ENCODE data around the gene FZR1.

Gene FZR1

DNA sequence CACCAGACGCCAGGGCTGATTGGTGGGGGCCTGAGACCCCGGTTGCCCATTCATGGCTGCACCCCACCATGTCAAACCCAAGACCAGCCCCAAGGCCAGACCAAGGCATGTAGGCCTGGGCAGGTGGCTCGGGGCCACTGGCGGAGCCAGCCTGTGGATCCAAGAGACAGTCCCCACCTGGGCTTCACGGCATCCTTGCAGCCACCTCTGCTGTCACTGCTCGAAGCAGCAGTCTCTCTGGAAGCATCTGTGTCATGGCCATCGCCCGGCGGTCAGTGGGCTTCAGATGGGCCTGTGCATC lies 29.1 kb downstream of the FZR1 start:
- no peaks in the 10 kb centered on the region for H3K27me3 ChIP-seq
- no peak overlapping the region for H3K9ac ChIP-seq
- H4K20me1 ChIP-seq, result peaks cover 87% of the 10 kb centered on the region
- H3K4me2 ChIP-seq, result peak overlapping the region; percentile 86
- H3K9me3 ChIP-seq, result no peaks in the 10 kb centered on the region
- no peak for TF ChIP-seq Cebpa-rat (IDR thresholded peaks at IDR 0.05)
- no peak overlapping the region for H3K27ac ChIP-seq
- H3K4me1 ChIP-seq, result peaks cover 54% of the 10 kb centered on the region
- H3K36me3 ChIP-seq, result peaks cover 71% of the 10 kb centered on the region
- H3K4me3 ChIP-seq, result no peak overlapping the region; the same call in 1 of the 2 replicates

DNA sequence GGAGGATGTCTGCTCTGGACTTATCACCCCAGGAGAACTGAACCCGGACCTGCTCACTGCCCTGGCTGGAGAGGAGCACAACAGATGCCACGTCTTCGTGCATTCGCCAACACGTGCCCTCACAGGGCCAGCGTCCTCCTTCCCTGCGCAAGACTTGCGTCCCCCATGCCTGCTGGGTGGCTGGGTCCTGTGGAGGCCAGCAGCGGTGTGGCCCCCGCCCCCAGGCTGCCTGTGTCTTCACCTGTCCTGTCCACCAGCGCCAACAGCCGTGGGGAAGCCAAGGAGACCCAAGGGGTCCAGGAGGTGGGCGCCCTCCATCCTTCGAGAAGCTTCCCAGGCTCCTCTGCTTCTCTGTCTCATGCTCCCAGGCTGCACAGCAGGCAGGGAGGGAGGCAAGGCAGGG lies 29.5 kb downstream of the FZR1 start:
- peaks cover 54% of the 10 kb centered on the region for H3K4me1 ChIP-seq
- no peak for TF ChIP-seq Cebpa-rat (IDR thresholded peaks at IDR 0.05)
- no peaks in the 10 kb centered on the region for H3K9me3 ChIP-seq
- peaks cover 69% of the 10 kb centered on the region for H3K36me3 ChIP-seq
- H3K9ac ChIP-seq, result no peak overlapping the region
- H3K4me2 ChIP-seq, result peak overlapping the region; percentile 86
- H3K27me3 ChIP-seq, result no peaks in the 10 kb centered on the region
- H3K27ac ChIP-seq, result no peak overlapping the region
- peaks cover 84% of the 10 kb centered on the region for H4K20me1 ChIP-seq
- H3K4me3 ChIP-seq, result no peak overlapping the region

DNA sequence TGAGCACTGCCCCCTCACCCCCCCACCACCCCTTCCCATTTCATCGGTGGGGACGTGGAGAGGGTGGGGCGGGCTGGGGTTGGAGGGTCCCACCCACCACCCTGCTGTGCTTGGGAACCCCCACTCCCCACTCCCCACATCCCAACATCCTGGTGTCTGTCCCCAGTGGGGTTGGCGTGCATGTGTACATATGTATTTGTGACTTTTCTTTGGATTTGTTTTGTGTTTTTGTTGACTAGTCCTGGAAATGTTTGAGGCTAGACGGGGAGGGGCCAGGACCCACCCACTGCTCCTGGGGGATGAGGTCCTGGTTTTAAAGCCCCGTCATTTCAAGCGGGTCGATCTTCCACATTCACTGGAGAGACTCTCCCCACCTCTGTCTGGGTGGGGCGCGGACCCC lies 29.9 kb downstream of the FZR1 start:
- Histone ChIP-seq H3K27ac (0 out of 2 replicates have a peak overlapping the region, but pooled peaks have one; percentile 30), H3K9me3 (no peaks in the 10 kb centered on the region), H3K4me3 (no peak overlapping the region), H3K36me3 (peaks cover 64% of the 10 kb centered on the region), H3K4me1 (peaks cover 54% of the 10 kb centered on the region), H4K20me1 (peaks cover 80% of the 10 kb centered on the region), H3K9ac (peak overlapping the region; percentile 48; the same call in 1 of the 2 replicates), H3K4me2 (peak overlapping the region; percentile 86), H3K27me3 (no peaks in the 10 kb centered on the region)
- no peak for TF ChIP-seq Cebpa-rat (IDR thresholded peaks at IDR 0.05)

DNA sequence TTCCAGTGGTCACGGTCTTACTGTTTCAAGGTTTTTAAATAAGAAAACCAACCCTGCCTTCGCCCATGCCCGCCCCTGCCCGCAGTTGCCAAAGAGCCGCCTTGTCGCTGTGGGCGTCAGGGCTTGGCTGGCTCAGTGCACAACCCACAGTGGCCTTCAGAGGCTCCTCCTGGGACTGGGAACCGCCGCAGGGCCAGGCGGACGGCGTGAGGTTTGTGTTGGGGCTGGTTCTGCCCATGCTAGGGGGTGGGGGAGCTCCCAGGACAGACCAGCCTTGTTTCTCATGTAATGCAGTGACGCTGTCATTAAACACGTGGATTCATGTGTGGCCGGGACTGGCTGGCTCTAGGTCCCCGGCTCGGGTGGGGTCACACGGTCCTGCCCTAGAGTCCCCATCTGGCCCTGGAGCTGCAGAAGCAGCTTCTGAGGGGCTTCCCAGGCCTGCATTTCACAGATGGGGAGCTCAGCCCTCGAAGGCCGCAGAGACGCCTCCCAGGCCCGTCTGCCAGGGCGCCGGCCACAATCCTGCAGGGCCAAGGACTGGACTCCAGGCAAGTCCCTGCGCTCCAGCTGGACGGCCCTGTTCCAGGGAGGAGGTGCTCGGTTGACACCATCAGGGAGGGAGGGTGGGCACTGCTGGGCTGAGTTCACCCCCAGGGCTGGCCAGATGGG lies 30.5 kb downstream of the FZR1 start:
- TF ChIP-seq Cebpa-rat (IDR thresholded peaks at IDR 0.05), result no peak
- H3K36me3 ChIP-seq, result peaks cover 59% of the 10 kb centered on the region
- peak overlapping the region; percentile 48; the same call in 1 of the 2 replicates for H3K9ac ChIP-seq
- H3K27me3 ChIP-seq, result no peaks in the 10 kb centered on the region
- H3K4me2 ChIP-seq, result peak overlapping the region; percentile 86
- peaks cover 54% of the 10 kb centered on the region for H3K4me1 ChIP-seq
- peaks cover 76% of the 10 kb centered on the region for H4K20me1 ChIP-seq
- no peak overlapping the region for H3K4me3 ChIP-seq
- H3K27ac ChIP-seq, result 0 out of 2 replicates have a peak overlapping the region, but pooled peaks have one; percentile 30
- H3K9me3 ChIP-seq, result no peaks in the 10 kb centered on the region

DNA sequence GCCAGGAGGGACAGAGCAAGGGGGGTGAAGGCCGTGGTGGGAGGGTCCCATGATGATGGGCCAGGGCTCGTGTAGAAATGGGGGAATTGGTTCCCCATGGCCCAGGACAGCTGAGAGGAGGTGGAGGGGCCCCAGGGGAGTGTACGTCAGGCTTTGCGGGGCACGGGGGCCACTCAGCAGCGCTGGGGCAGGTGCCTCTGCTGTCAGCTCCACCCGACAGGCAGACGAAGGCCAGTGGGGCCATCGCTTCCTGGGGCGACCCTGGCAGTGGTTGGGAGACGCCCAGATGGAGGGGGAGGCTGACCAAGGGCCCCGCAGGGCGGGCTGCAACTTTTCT lies 31.0 kb downstream of the FZR1 start:
- peaks cover 76% of the 10 kb centered on the region for H4K20me1 ChIP-seq

DNA sequence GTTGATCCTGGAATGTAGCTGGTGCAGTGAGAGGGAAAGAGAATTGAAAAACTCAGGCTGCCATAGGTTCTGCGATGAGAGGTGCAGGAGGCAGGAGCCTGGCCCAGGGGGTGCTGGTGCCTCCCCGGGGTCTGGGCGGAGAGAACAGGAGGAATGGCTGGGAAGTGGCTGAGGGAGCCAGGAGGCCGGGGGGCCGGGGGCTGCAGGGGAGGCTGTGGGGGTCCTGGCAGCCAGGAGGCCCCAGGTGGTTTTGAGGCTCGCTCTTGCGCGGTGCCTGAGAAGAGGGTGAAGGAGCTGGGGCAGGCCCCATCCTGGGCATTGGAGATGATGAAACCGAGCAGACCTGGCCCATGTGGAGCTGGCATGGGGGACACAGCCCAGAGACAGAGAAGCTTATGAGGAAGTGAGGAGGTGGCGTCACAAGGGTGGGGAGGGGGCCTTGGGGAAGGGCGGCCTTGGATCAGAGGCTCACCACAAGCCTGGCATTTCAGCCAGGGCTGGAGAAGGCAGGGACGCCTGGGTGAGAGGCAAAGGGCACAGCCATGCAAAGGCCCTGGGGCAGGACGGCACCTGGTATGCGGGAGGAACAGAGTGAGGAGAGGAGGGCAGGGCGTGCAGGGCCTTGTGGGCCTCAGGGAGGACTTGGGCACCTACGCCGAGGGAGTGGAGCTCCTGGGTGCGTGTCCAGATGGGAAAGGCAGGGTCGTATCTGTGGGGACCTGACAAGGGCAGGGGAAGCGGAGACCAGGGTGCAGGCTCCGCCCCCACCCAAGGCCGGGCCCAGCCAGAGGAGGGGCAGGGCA lies 31.5 kb downstream of the FZR1 start:
- Histone ChIP-seq H3K36me3 (peaks cover 54% of the 10 kb centered on the region), H3K4me3 (no peak overlapping the region), H3K9ac (no peak overlapping the region; the same call in 1 of the 2 replicates), H3K27ac (0 out of 2 replicates have a peak overlapping the region, but pooled peaks have one; percentile 11), H3K9me3 (no peaks in the 10 kb centered on the region), H4K20me1 (peaks cover 76% of the 10 kb centered on the region), H3K4me2 (peak overlapping the region; percentile 86), H3K4me1 (peaks cover 54% of the 10 kb centered on the region), H3K27me3 (no peaks in the 10 kb centered on the region)
- no peak for TF ChIP-seq Cebpa-rat (IDR thresholded peaks at IDR 0.05)

More for the DNA sequence above, 31.0 kb downstream of the FZR1 start:
- Histone ChIP-seq H3K9ac (no peak overlapping the region; the same call in 1 of the 2 replicates), H3K4me3 (no peak overlapping the region), H3K4me2 (peak overlapping the region; percentile 86), H3K27ac (0 out of 2 replicates have a peak overlapping the region, but pooled peaks have one; percentile 11), H3K36me3 (peaks cover 54% of the 10 kb centered on the region), H3K9me3 (no peaks in the 10 kb centered on the region), H3K4me1 (peaks cover 54% of the 10 kb centered on the region), H3K27me3 (no peaks in the 10 kb centered on the region)
- TF ChIP-seq Cebpa-rat (IDR thresholded peaks at IDR 0.05), result no peak

DNA sequence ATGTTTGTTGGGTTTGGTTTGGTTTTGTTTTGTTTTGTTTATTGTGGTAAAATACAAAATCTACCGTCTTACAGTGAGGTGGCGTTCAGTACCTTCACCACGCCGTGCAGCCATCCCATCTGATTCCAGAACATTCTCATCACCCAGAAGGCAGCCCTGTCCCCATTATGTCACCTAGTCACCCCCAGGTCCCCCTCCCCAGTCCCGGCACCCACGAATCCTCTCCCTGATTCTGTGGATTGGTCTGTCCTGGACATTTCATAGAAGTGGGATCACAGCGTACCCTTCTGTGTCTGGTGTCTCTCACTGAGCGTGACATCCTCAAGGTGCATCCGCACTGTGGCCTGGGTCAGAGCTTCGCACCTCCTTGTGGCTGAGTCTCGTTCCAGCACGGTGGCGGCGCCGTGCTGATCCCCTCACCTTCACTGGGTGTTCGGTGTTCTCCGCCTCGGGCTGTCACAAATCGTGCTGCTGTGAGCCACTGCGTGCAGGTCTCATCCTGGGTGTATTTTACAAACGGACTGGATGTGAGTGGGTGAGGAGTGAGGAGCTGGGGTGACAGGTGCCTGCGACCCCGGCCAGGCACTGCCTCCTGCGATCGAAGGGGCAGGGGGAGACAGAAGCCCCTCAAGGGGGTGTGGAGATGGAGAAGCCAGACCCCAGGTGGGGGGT lies 32.3 kb downstream of the FZR1 start:
- no peaks in the 10 kb centered on the region for H3K27me3 ChIP-seq
- H3K9me3 ChIP-seq, result no peaks in the 10 kb centered on the region
- no peak overlapping the region for H3K4me2 ChIP-seq
- H3K4me3 ChIP-seq, result no peak overlapping the region
- peaks cover 47% of the 10 kb centered on the region for H3K4me1 ChIP-seq
- TF ChIP-seq Cebpa-rat (IDR thresholded peaks at IDR 0.05), result no peak
- no peak overlapping the region for H3K27ac ChIP-seq
- peaks cover 73% of the 10 kb centered on the region for H4K20me1 ChIP-seq
- H3K36me3 ChIP-seq, result peaks cover 52% of the 10 kb centered on the region
- no peak overlapping the region for H3K9ac ChIP-seq

DNA sequence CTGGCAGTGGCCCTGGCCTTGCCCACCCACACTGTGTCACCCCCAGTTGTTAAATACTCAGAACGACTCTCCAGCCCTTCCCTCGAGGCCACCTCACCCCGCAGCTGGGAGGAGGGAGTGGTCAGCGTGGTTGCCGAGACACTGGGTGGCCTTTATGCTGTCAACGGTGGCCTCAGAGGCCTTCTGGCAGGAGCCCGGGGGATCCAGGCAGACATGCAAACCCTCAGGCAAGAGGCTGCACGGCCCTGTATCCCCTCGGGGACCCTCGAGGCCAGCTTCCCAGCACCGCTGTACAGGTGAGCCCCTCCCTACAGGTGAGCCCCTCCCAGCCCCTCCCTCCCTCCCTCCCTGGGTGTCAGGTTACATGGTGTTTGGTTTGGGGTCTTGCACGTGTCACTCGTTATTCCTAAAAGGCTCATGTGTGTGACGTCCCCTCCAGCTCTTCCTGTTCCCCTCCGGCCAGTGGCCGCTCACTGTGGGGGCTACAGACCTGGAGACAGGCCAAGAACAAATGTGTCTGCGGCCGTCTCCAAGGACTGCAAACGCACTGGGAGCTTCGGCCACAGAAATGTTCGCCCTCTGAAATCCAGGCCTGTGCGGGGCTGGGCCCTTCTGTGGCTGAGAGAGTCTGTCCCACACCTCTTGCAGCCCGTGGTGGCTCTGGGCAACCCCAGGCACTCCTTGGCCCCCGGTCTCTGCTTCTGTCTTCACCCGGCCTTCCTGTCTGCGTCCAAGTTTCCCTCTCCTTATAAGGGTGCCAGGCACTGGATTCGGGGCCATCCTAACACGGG lies 33.0 kb downstream of the FZR1 start, which contains the start of gene TEKTIP1:
Gene TEKTIP1, plus strand, starts transcription at position 210 of the 791 bp plus-strand sequence. Its CDS starts 4 bp downstream, at position 214.
- Histone ChIP-seq H3K4me1 (peaks cover 39% of the 10 kb centered on the region), H3K9ac (no peak within 1 kb of the TSS), H3K4me3 (no peak within 1 kb of the TSS), H3K9me3 (no peaks in the 10 kb centered on the region), H4K20me1 (peaks cover 73% of the 10 kb centered on the region), H3K27me3 (no peaks in the 10 kb centered on the region), H3K36me3 (peaks cover 52% of the 10 kb centered on the region), H3K4me2 (no peak within 1 kb of the TSS), H3K27ac (0 out of 2 replicates have a peak within 1 kb of the TSS, but pooled peaks have one; percentile 11)
- TF ChIP-seq Cebpa-rat (IDR thresholded peaks at IDR 0.05), result no peak

DNA sequence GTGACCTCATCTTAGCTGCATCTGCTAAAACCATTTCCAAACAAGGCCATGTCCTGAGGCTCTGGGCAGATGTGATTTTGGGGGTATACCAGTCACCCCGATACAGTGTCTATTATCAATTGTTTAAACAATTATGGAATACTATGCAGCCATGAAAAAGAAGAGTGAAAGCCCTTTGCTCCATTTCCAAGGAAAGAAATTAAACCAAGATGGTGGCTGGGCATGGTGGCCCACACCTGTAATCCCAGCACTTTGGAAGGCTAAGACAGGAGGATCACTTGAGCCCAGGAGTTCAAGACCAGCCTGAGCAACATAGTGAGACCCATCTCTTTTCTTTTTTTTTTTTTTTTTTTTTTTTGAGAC lies 33.6 kb downstream of the FZR1 start:
- no peak overlapping the region for H3K4me3 ChIP-seq
- H3K9ac ChIP-seq, result no peak overlapping the region
- no peaks in the 10 kb centered on the region for H3K27me3 ChIP-seq
- TF ChIP-seq Cebpa-rat (IDR thresholded peaks at IDR 0.05), result no peak
- H3K9me3 ChIP-seq, result no peaks in the 10 kb centered on the region
- H3K4me1 ChIP-seq, result peaks cover 33% of the 10 kb centered on the region
- peaks cover 73% of the 10 kb centered on the region for H4K20me1 ChIP-seq
- H3K27ac ChIP-seq, result no peak overlapping the region
- H3K36me3 ChIP-seq, result peaks cover 56% of the 10 kb centered on the region
- no peak overlapping the region for H3K4me2 ChIP-seq
